Sigmoid colon (tissue), 7 donors: ENCODE data around the gene AKAP5. TPM values are rescaled to one million over a fixed set of nuclear protein-coding genes. Genes with fewer than 3 reads are reported as not detected.

ENCODE experiments used
- polyA plus RNA-seq, 3 donors: library from polyadenylated mRNA; stranded (reverse); fragments of 200-250 nt; gene quantifications; one replicate each; pipeline ENCODE4 v1.2.3, GENCODE V29; 2013
- total RNA-seq, 4 donors: library from RNA; depleted of rRNA; stranded (reverse); fragments of >200 nt; gene quantifications; one replicate each; pipeline ENCODE4 v1.1.0, GENCODE V29; 2016
- donor health status: healthy with polysubstance abuse.
- donor health status: Bipolar disorder and iron deficiency.
- donor health status: healthy.

The AKAP5 gene
- total and polyA plus RNA-seq, 7 donors = 0.33 to 7.2 (median 1.7) TPM

Other genes starting within 250 kb of the AKAP5 start
- 1 to 10 TPM in 1 of 4 donors, under 1 TPM in 2, not detected in 1; 0.16 to 1.8 (median 0.27) TPM for gene ESR2, start 171.1 kb upstream of the AKAP5 start, total RNA-seq
- gene ESR2, start 171.1 kb upstream of the AKAP5 start, polyA plus RNA-seq = under 1 TPM in 1 of 3 donors, not detected in 2; 0.55 TPM
- gene MTHFD1, start 77.1 kb upstream of the AKAP5 start, total RNA-seq = 10 to 100 TPM; 20.5 to 36.0 (median 26.1) TPM
- gene MTHFD1, start 77.1 kb upstream of the AKAP5 start, polyA plus RNA-seq = 10 to 100 TPM; 12.0 to 45.6 (median 16.9) TPM
- gene ZBTB25, start 38.3 kb downstream of the AKAP5 start, total RNA-seq = 10 to 100 TPM in 3 of 4 donors, 1 to 10 TPM in 1; 9.6 to 24.6 (median 11.8) TPM
- 1 to 10 TPM in 2 of 3 donors, under 1 TPM in 1; 0.69 to 5.0 (median 1.8) TPM for gene ZBTB25, start 38.3 kb downstream of the AKAP5 start, polyA plus RNA-seq
- gene ZBTB1, start 39.3 kb downstream of the AKAP5 start, total RNA-seq = 10 to 100 TPM; 37.2 to 52.9 (median 45.3) TPM
- 10 to 100 TPM in 1 of 3 donors, 1 to 10 TPM in 2; 6.0 to 17.4 (median 9.6) TPM for gene ZBTB1, start 39.3 kb downstream of the AKAP5 start, polyA plus RNA-seq
- gene HSPA2, start 75.2 kb downstream of the AKAP5 start, total RNA-seq = 100 to 1,000 TPM in 2 of 4 donors, 10 to 100 TPM in 2; 80.3 to 172 (median 102) TPM
- 10 to 100 TPM; 28.7 to 37.2 (median 34.3) TPM for gene HSPA2, start 75.2 kb downstream of the AKAP5 start, polyA plus RNA-seq
- 1 to 10 TPM in 2 of 4 donors, not detected in 2; 1.1 to 2.2 TPM for gene PPP1R36, start 84.5 kb downstream of the AKAP5 start, total RNA-seq
- 1 to 10 TPM; 2.3 to 8.6 (median 8.4) TPM for gene PPP1R36, start 84.5 kb downstream of the AKAP5 start, polyA plus RNA-seq
- 10 to 100 TPM; 34.4 to 67.9 (median 52.3) TPM for gene PLEKHG3, start 238.9 kb downstream of the AKAP5 start, total RNA-seq
- 10 to 100 TPM; 16.9 to 26.8 (median 17.4) TPM for gene PLEKHG3, start 238.9 kb downstream of the AKAP5 start, polyA plus RNA-seq